Measurements from ENCODE around the gene C5orf47. TPM values are rescaled to one million over a fixed set of nuclear protein-coding genes. Genes with fewer than 3 reads are reported as not detected.

Gene C5orf47
- total RNA-seq, 1 donor from 2014 or later: 0.69 TPM

DNA sequence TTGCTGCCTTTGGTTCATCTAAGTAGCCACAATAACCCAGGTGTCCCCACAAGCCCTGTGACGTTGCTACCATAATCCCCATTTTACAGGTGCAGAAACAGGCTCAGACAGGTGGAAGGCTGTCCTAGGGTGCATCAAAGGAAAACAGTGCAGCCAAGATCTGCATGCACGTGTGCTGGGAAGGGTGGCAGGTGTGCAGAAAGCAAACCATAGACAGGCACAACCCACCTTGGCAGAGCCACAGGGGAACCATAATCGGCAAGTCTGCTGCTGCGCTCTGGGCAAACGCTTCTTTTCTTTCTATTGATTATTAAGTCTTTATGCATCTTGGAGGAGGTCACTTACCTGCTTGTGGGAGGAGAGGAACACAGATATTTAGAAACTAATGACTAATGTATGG is 63.7 kb downstream of the C5orf47 start:
- Histone ChIP-seq H3K79me2 (ENCODE audit: low read depth) (no peaks in the 10 kb centered on the region), H3F3A (ENCODE audit: low read depth) (no peaks in the 10 kb centered on the region), H3K4me2 (no peak overlapping the region), H4K20me1 (ENCODE audit: low read depth) (no peaks in the 10 kb centered on the region), H3K9ac (no peak overlapping the region), H3K4me3 (no peak overlapping the region), H3K27me3 (no peaks in the 10 kb centered on the region), H3K36me3 (no peaks in the 10 kb centered on the region), H2AFZ (replicated peaks) (no peak overlapping the region), H3K9me3 (ENCODE audit: low read depth) (no peaks in the 10 kb centered on the region), H3K4me1 (no peaks in the 10 kb centered on the region), H3K27ac (no peak overlapping the region)
- no peak overlapping the region for H3K27ac Mint-ChIP-seq
- H3K9me3 Mint-ChIP-seq: no peaks in the 10 kb centered on the region
- H3K4me3 Mint-ChIP-seq: no peak overlapping the region
- no peak for DNase-seq (ENCODE audit: low spot score)
- peaks cover 4% of the 10 kb centered on the region for H3K27me3 Mint-ChIP-seq (ENCODE audit: insufficient read depth, low read depth)
- H3K4me1 Mint-ChIP-seq: no peaks in the 10 kb centered on the region
- TF ChIP-seq EZH2 (IDR thresholded peaks at IDR 0.05): no peak
- TF ChIP-seq, protein P1, sequence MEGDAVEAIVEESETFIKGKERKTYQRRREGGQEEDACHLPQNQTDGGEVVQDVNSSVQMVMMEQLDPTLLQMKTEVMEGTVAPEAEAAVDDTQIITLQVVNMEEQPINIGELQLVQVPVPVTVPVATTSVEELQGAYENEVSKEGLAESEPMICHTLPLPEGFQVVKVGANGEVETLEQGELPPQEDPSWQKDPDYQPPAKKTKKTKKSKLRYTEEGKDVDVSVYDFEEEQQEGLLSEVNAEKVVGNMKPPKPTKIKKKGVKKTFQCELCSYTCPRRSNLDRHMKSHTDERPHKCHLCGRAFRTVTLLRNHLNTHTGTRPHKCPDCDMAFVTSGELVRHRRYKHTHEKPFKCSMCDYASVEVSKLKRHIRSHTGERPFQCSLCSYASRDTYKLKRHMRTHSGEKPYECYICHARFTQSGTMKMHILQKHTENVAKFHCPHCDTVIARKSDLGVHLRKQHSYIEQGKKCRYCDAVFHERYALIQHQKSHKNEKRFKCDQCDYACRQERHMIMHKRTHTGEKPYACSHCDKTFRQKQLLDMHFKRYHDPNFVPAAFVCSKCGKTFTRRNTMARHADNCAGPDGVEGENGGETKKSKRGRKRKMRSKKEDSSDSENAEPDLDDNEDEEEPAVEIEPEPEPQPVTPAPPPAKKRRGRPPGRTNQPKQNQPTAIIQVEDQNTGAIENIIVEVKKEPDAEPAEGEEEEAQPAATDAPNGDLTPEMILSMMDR (IDR thresholded peaks at IDR 0.05): no peak
- no peak for TF ChIP-seq EZH2phosphoT487 (IDR thresholded peaks at IDR 0.05)
- H3K36me3 Mint-ChIP-seq: no peaks in the 10 kb centered on the region

DNA sequence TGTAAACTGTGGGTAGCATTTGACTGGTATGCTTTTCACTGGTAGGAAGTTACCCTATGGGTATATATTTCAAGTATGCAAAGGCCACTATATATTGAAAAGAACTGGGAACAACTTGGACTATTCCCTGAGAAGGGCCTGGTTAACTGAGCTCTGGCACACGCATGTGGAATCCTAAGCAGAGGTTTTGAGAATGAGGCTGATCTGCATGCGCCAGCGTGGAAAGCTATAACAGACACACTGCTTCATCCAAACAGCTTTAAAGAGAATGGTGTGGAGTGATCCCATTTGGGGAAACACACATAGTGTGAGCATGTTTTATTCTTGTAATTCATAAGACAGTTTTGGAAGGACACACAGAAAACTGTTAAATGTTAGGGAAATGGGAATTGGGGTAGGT is 64.9 kb downstream of the C5orf47 start:
- TF ChIP-seq EZH2phosphoT487 (IDR thresholded peaks at IDR 0.05) (no peak), EZH2 (IDR thresholded peaks at IDR 0.05) (no peak)
- TF ChIP-seq, protein P1 (IDR thresholded peaks at IDR 0.05): no peak
- DNase-seq (ENCODE audit: low spot score): no peak
- no peak overlapping the region for H3K4me2 ChIP-seq
- no peaks in the 10 kb centered on the region for H3K79me2 ChIP-seq (ENCODE audit: low read depth)
- no peak overlapping the region for H3K27ac Mint-ChIP-seq
- H3K27me3 ChIP-seq: no peaks in the 10 kb centered on the region
- no peaks in the 10 kb centered on the region for H3K36me3 Mint-ChIP-seq
- no peaks in the 10 kb centered on the region for H3K9me3 ChIP-seq (ENCODE audit: low read depth)
- H3K27me3 Mint-ChIP-seq (ENCODE audit: insufficient read depth, low read depth): peaks cover 4% of the 10 kb centered on the region
- H3F3A ChIP-seq (ENCODE audit: low read depth): no peaks in the 10 kb centered on the region
- H3K27ac ChIP-seq: no peak overlapping the region
- H4K20me1 ChIP-seq (ENCODE audit: low read depth): no peaks in the 10 kb centered on the region
- no peaks in the 10 kb centered on the region for H3K4me1 Mint-ChIP-seq
- no peak overlapping the region for H3K9ac ChIP-seq
- H3K9me3 Mint-ChIP-seq: no peaks in the 10 kb centered on the region
- no peaks in the 10 kb centered on the region for H3K36me3 ChIP-seq
- H2AFZ ChIP-seq (replicated peaks): no peak overlapping the region
- H3K4me3 Mint-ChIP-seq: no peak overlapping the region
- no peaks in the 10 kb centered on the region for H3K4me1 ChIP-seq
- H3K4me3 ChIP-seq: no peak overlapping the region

Other genes starting within 250 kb of the C5orf47 start
- 8.7 and 12.5 TPM in 2 replicates for gene CPEB4, start 100.8 kb upstream of the C5orf47 start, total RNA-seq (ENCODE audit: low replicate concordance)
- 0.11 and 0.22 TPM in 2 replicates for gene NSG2, start 56.5 kb downstream of the C5orf47 start, total RNA-seq (ENCODE audit: low replicate concordance)